CD4-positive, alpha-beta T cell (primary cell): Measurements from ENCODE around the gene PTPRZ1. TPM values are rescaled to one million over a fixed set of nuclear protein-coding genes. Genes with fewer than 3 reads are reported as not detected.

Experiments used
- ATAC-seq: fragments of 200-7000 bp; cut with Tn5 transposase; one replicate; pipeline ENCODE4 v1.10.0; 2022; ENCODE audit warnings: mild to moderate bottlenecking; ENCODE audit not compliant: poor library complexity
- CTCF ChIA-PET: fragments of 350-600 bp; sonication (Branson Sonifier 250); formaldehyde crosslinking; loops from one replicate; lab custom pipeline; 2021; ENCODE audit warnings: antibody characterized with exemption, inconsistent platforms; lab: Charles Lee
- POLR2A ChIA-PET: fragments of 350-600 bp; sonication (Branson Sonifier 250); formaldehyde crosslinking; loops from one replicate; lab custom pipeline; 2021; ENCODE audit warnings: antibody characterized with exemption, inconsistent platforms; lab: Charles Lee
- DNase-seq, 14 experiments: peaks; one replicate each; pipeline ENCODE4 v3.0.0-alpha.2; 2013 to 2020; ENCODE audit warnings: mixed read lengths in 2 of 14
- H3K27ac ChIP-seq, 2 donors: one replicate each; pipeline versions ENCODE4 v1.5.1 to v1.7.0; 2013; ENCODE audit warnings: low read length in 2 of 2, low read depth in 1 of 2, mild to moderate bottlenecking in 1 of 2
- H3K27me3 ChIP-seq, 2 experiments: 1 replicate in 1 of 2; 2 replicates in 1 of 2; pipeline versions ENCODE4 v1.6.1 to v1.7.0; 2013; ENCODE audit warnings: low read length in 2 of 2, control low read depth in 1 of 2, mild to moderate bottlenecking in 1 of 2, moderate library complexity in 1 of 2; ENCODE audit not compliant: insufficient read depth in 2 of 2, control insufficient read depth in 1 of 2
- H3K36me3 ChIP-seq: one replicate; pipeline ENCODE4 v1.6.1; 2013; ENCODE audit warnings: low read length, control low read depth; ENCODE audit not compliant: insufficient read depth
- H3K4me1 ChIP-seq: one replicate; pipeline ENCODE4 v1.6.1; 2013; ENCODE audit warnings: low read length, control low read depth; ENCODE audit not compliant: insufficient read depth
- H3K4me3 ChIP-seq: one replicate; pipeline ENCODE4 v1.5.1; 2013; ENCODE audit warnings: mild to moderate bottlenecking, low read length, moderate library complexity
- H3K9me3 ChIP-seq, 2 experiments: 1 replicate in 1 of 2; 2 replicates in 1 of 2; pipeline versions ENCODE4 v1.6.1 to v1.7.0; 2013; ENCODE audit warnings: low read length in 2 of 2, mild to moderate bottlenecking in 2 of 2, control low read depth in 1 of 2, moderate library complexity in 1 of 2; ENCODE audit not compliant: control insufficient read depth in 1 of 2, insufficient read depth in 1 of 2
- H3K27ac Mint-ChIP-seq: one replicate; pipeline ENCODE4 v1.8.0; 2020; ENCODE audit warnings: mixed read lengths
- H3K27me3 Mint-ChIP-seq: one replicate; pipeline ENCODE4 v1.8.0; 2021; ENCODE audit warnings: mixed read lengths
- H3K36me3 Mint-ChIP-seq: one replicate; pipeline ENCODE4 v1.8.0; 2021; ENCODE audit warnings: low read depth, mixed read lengths
- H3K4me1 Mint-ChIP-seq: one replicate; pipeline ENCODE4 v1.8.0; 2021; ENCODE audit warnings: low read depth, mixed read lengths
- H3K4me3 Mint-ChIP-seq: one replicate; pipeline ENCODE4 v1.8.0; 2020; ENCODE audit warnings: mild to moderate bottlenecking, mixed read lengths
- H3K9me3 Mint-ChIP-seq: one replicate; pipeline ENCODE4 v1.8.0; 2020; ENCODE audit warnings: mixed read lengths
- CTCF ChIP-seq: fragments of 200-600 bp; IDR thresholded peaks from one replicate; pipeline ENCODE4 v1.8.0; 2022; ENCODE audit warnings: antibody characterized with exemption, mild to moderate bottlenecking
- intact Hi-C, 2 experiments: fragments of 100-400 bp; cut with DNase I in 1 of 2; cut with micrococcal nuclease in 1 of 2; formaldehyde crosslinking; loops; one replicate each; pipeline versions ENCODE4 v1.15.1 to v1.9.0; 2023 to 2025; cut with DNase I, micrococcal nuclease
- total RNA-seq, 174 experiments: library from RNA in 2 of 174; stranded (reverse) in 2 of 174; gene quantifications; one replicate each; pipeline ENCODE4 v1.2.3 and lab custom pipeline; 2021 to 2026

PTPRZ1 gene
- total RNA-seq, 2 experiments from 2014 or later = not detected

DNA sequence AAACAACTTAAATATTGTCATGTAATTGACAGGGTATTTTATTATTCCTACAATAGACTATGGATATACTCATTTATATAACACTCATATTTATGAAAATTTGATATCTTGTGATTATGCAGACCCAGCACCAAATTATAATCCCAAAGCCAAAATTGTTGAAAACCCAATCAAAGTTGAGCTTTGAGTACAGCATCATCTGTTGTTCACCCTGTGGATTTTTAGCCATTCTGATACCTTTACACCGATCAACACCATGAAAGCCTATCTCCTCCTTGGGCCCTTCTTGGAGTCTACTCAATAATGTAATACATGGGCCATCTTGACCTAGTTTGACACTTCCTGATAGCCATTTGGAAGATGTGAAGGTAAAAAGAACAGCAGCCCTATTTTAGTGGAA lies 221.6 kb downstream of the PTPRZ1 start:
- no peak for ATAC-seq

GRCh38 chr7:122095642-122096041 lies 222.7 kb downstream of the PTPRZ1 start:
- ChIA-PET POLR2A (no interaction called here), CTCF (no interaction called here)
- Mint-ChIP-seq H3K4me1 (no peaks in the 10 kb centered on the region), H3K9me3 (no peaks in the 10 kb centered on the region), H3K4me3 (no peak overlapping the region), H3K36me3 (peaks cover 11% of the 10 kb centered on the region), H3K27me3 (no peaks in the 10 kb centered on the region), H3K27ac (no peak overlapping the region)
- Histone ChIP-seq H3K36me3 (no peaks in the 10 kb centered on the region), H3K4me3 (no peak overlapping the region), H3K4me1 (no peaks in the 10 kb centered on the region), H3K27me3 (no peaks in the 10 kb centered on the region), H3K9me3 (no peaks in the 10 kb centered on the region), H3K27ac (no peak overlapping the region)
- no peak for TF ChIP-seq CTCF
- intact Hi-C loops = no loop called here
- DNase-seq (no peak), ATAC-seq (no peak)

More for the DNA sequence above, 221.6 kb downstream of the PTPRZ1 start:
- no peak overlapping the region for H3K4me3 ChIP-seq
- H3K27ac ChIP-seq = no peak overlapping the region
- ChIA-PET POLR2A (no interaction called here), CTCF (no interaction called here)
- Mint-ChIP-seq H3K4me1 (no peaks in the 10 kb centered on the region), H3K27me3 (no peaks in the 10 kb centered on the region), H3K36me3 (peaks cover 3% of the 10 kb centered on the region), H3K27ac (no peak overlapping the region), H3K9me3 (no peaks in the 10 kb centered on the region), H3K4me3 (no peak overlapping the region)
- no peaks in the 10 kb centered on the region for H3K4me1 ChIP-seq
- no peak for DNase-seq
- H3K27me3 ChIP-seq = no peaks in the 10 kb centered on the region
- no peaks in the 10 kb centered on the region for H3K36me3 ChIP-seq
- H3K9me3 ChIP-seq = no peaks in the 10 kb centered on the region
- intact Hi-C loops = no loop called here
- no peak for TF ChIP-seq CTCF

GRCh38 chr7:122100021-122100420 lies 227.1 kb downstream of the PTPRZ1 start:
- Histone ChIP-seq H3K9me3 (peaks cover 0 to 14% of the 10 kb centered on the region in 2 experiments), H3K36me3 (no peaks in the 10 kb centered on the region), H3K4me3 (no peak overlapping the region), H3K27ac (no peak overlapping the region), H3K4me1 (no peaks in the 10 kb centered on the region), H3K27me3 (no peaks in the 10 kb centered on the region)
- Mint-ChIP-seq H3K4me1 (no peaks in the 10 kb centered on the region), H3K27ac (no peak overlapping the region), H3K27me3 (no peaks in the 10 kb centered on the region), H3K36me3 (peaks cover 23% of the 10 kb centered on the region), H3K4me3 (no peak overlapping the region), H3K9me3 (peaks cover 12% of the 10 kb centered on the region)
- ChIA-PET POLR2A (no interaction called here), CTCF (no interaction called here)
- TF ChIP-seq CTCF = no peak
- DNase-seq (no peak), ATAC-seq (no peak)
- intact Hi-C loops = no loop called here
